Measurements from ENCODE around the gene RHOD.

RHOD gene

DNA sequence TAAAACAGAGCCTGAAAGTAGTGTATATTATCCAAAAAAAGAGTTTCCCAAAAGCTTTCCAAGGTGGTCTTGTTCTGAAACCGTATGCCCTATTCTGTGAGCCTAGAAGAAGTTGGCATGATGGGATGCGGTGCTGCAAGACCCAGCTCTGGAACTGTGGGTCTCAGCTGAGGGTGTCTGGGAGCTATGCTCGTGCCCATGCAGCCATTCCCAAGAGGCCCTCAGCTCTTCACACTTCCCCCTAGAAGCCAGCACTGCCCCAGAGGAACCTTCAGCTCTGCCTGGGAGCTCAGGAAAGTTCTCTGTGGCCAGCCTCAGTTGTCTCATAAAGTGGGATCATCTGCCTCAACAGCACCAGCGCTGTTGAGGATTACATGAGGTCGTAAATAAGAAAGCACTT lies 40.1 kb upstream of the RHOD start:
- H3K4me3 ChIP-seq (replicated peaks in 1 of 2; ENCODE audit: low read depth in 2 of 2, low read length in 2 of 2), result no peak overlapping the region
- TF ChIP-seq, protein P1, sequence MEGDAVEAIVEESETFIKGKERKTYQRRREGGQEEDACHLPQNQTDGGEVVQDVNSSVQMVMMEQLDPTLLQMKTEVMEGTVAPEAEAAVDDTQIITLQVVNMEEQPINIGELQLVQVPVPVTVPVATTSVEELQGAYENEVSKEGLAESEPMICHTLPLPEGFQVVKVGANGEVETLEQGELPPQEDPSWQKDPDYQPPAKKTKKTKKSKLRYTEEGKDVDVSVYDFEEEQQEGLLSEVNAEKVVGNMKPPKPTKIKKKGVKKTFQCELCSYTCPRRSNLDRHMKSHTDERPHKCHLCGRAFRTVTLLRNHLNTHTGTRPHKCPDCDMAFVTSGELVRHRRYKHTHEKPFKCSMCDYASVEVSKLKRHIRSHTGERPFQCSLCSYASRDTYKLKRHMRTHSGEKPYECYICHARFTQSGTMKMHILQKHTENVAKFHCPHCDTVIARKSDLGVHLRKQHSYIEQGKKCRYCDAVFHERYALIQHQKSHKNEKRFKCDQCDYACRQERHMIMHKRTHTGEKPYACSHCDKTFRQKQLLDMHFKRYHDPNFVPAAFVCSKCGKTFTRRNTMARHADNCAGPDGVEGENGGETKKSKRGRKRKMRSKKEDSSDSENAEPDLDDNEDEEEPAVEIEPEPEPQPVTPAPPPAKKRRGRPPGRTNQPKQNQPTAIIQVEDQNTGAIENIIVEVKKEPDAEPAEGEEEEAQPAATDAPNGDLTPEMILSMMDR (IDR thresholded peaks at IDR 0.05; ENCODE audit: low read depth, low read length), result no peak
- DNase-seq (ENCODE audit: low read depth in 2 of 2), result no peak

DNA sequence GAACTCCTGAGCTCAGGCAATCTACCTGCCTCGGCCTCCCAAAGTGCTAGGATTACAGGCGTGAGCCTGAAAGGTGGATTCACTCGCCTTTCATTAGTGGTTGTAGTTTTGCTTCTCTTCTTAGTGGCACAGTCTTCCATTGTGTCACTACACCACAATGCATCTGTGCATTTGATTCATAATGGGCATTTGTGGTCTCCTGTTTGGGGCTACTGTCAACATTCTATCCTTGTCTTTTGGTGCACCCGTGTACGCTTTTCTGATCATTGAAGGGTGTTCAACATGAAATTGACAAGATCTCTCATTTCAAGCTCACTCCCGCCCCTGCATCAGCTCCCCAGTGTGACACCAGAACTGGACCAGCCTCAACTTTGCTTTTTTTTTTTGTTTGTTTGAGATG lies 35.7 kb upstream of the RHOD start:
- no peak for DNase-seq (ENCODE audit: low read depth in 2 of 2)
- TF ChIP-seq, protein P1 (IDR thresholded peaks at IDR 0.05; ENCODE audit: low read depth, low read length), result no peak
- no peak overlapping the region for H3K4me3 ChIP-seq (replicated peaks in 1 of 2; ENCODE audit: low read depth in 2 of 2, low read length in 2 of 2)

DNA sequence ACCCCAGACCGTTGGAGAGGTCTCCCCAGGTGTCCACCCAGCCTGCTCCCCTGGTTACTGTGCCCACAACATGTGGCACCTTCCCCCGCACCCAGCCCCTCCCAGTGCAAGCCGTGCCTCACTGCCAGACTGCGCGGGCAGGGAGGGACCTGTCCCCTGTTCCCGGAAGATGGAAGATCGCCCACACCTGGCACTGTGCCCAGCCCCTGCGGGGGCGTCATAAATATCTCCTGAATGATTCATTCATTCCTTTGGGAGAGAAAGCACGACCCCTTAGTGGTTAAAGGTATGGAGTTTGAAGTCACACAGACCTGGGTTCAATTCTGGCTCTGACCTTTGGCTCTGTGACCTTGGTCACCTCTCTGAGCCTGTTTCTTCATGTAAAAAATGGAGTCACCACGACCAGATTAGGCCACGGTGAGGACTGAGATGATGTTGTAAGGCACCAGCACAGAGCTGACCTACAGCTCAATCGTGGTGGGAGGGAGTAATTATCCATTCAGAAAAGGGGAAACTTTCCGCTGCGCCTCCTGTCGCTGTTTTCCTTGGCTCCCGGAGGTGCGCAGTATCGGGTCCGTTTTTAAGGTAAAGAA lies 34.2 kb upstream of the RHOD start:
- peak overlapping the region; percentile 29 to 30 for H3K4me3 ChIP-seq (replicated peaks in 1 of 2; ENCODE audit: low read depth in 2 of 2, low read length in 2 of 2)
- peak; percentile 60 to 70 for DNase-seq (ENCODE audit: low read depth in 2 of 2)
- TF ChIP-seq, protein P1 (IDR thresholded peaks at IDR 0.05; ENCODE audit: low read depth, low read length), result no peak

DNA sequence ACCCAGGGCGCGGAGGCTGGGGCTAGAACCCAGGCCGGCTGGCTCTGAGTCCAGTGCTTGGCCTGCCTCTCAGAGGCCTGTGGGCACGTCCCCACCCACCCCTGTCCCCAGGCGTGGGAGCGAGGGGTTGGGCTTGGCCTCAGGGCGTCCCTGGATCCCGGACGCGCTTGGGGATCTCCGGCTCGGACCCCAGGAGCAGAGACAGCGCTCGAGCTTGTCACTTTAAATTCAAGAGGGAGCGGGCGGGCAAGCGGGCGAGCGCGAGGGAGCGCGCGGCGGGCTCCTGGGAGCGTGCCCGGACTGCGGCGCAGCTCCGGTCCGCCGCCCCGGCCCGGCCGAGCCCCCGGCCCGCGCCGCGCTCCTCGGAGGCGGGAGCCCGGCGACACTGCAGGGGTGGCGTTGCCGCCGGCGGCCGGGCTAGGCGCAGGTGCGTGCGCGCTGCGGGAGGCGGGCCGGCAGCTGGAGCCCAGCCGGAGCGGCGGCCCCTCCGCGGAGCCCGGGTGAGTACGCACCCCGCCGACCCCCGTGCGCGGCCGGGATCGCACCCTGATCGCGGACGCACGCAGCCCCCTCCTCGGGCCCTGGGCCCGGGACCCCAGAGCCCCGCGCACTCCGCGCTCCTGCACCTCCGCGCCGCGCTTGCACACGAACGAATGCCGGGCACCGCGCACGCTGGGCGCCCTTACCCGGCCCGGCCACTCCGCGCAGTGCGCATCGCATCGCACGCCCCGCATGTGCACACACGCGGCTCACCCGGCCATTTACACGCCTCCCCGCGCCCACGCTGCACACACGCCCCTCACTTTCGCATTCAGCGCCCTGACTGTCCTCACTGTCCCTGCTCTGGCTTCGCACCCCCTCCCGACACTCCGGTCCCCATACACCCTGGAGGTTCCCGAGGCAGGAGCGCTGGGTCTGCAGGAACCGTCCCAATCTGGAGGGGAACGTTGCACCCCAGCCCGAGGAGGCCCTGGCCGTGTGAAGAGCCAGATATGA lies 33.4 kb upstream of the RHOD start, which contains the start of gene SYT12:
Gene SYT12, plus strand, starts transcription at position 174 of the 996 bp plus-strand sequence. CDS start 7,011 bp downstream, outside the sequence.
- peak within 1 kb of the TSS; percentile 30 to 41 for H3K4me3 ChIP-seq (replicated peaks in 1 of 2; ENCODE audit: low read depth in 2 of 2, low read length in 2 of 2)

DNA sequence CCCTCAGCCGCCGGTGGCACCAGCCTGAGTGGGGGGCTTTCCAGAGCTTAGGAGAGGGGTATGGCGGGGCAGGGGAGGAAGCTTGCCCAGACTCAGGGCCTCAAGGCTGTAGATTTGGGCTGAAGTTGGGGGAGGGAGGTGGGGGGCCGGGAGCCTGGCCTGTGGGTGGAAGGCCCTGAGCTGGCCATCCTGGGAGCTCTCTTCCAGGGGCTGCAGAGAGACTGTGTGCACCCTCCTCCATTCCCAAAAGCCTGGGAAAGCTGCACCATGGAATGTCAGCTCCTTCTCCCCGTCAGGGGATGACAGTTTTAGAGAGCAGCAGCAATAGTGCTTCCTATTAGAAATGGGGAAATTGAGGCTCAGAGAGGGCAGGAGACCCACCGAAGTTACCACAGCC lies 32.7 kb upstream of the RHOD start:
- TF ChIP-seq, protein P1 (IDR thresholded peaks at IDR 0.05; ENCODE audit: low read depth, low read length), result no peak
- peak overlapping the region in 1 of 2 donors; percentile 41 for H3K4me3 ChIP-seq (replicated peaks in 1 of 2; ENCODE audit: low read depth in 2 of 2, low read length in 2 of 2)
- DNase-seq (ENCODE audit: low read depth in 2 of 2), result no peak

More for the DNA sequence above, 33.4 kb upstream of the RHOD start, which contains the start of gene SYT12:
- TF ChIP-seq, protein P1 (IDR thresholded peaks at IDR 0.05; ENCODE audit: low read depth, low read length), result no peak
- peak in 1 of 2 donors; percentile 25 for DNase-seq (ENCODE audit: low read depth in 2 of 2)

DNA sequence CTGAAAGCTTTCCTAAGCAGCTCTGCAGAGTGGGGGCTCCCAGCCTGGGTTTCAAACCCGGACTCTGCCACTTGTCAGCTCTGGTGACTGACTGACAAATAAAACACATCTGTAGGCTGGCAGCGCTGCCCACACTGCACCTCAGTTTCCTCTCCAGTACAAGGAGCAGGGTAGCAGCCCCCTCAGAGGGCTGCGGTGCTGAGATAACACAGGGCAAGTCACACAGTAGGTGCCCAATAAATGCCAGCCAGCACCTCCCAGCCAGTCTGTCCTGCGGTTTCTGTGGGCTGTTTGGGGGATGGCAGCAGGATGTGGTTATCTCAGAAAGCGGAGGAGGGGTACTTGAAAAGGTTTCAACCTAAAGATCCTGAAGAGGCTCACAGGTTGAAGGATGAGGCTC lies 32.2 kb upstream of the RHOD start:
- no peak overlapping the region for H3K4me3 ChIP-seq (replicated peaks in 1 of 2; ENCODE audit: low read depth in 2 of 2, low read length in 2 of 2)
- DNase-seq (ENCODE audit: low read depth in 2 of 2), result no peak

More for the DNA sequence above, 32.2 kb upstream of the RHOD start:
- TF ChIP-seq, protein P1 (IDR thresholded peaks at IDR 0.05; ENCODE audit: low read depth, low read length), result no peak
